CD4-positive, CD25-positive, alpha-beta regulatory T cell (primary cell): ENCODE measurements around the gene OR5C1. TPM values are rescaled to one million over a fixed set of nuclear protein-coding genes. Genes with fewer than 3 reads are reported as not detected.

ENCODE experiments used
- ATAC-seq, 2 donors: fragments of 150-1000 bp; cut with Tn5 transposase; one replicate each; pipeline ENCODE4 v1.10.0; 2021; ENCODE audit warnings: low read depth in 2 of 2, moderate number of reproducible peaks in 2 of 2, moderate library complexity in 1 of 2
- DNase-seq, 3 donors: peaks; one replicate each; pipeline versions ENCODE4 v3.0.0 to v3.0.0-alpha.2; 2012 to 2022; ENCODE audit warnings: mixed read lengths in 1 of 3
- H3K27ac ChIP-seq: one replicate; pipeline ENCODE4 v1.7.0; 2013; ENCODE audit warnings: mild to moderate bottlenecking, low read length; ENCODE audit not compliant: insufficient read depth, poor library complexity, severe bottlenecking
- H3K27me3 ChIP-seq: one replicate; pipeline ENCODE4 v1.7.0; 2013; ENCODE audit warnings: low read length; ENCODE audit not compliant: control insufficient read depth, insufficient read depth
- H3K36me3 ChIP-seq: one replicate; pipeline ENCODE4 v1.7.0; 2013; ENCODE audit warnings: mild to moderate bottlenecking, low read length, moderate library complexity; ENCODE audit not compliant: control insufficient read depth, insufficient read depth
- H3K4me1 ChIP-seq: 2 replicates; pipeline ENCODE4 v1.7.0; 2013; ENCODE audit warnings: mild to moderate bottlenecking, low read length; ENCODE audit not compliant: insufficient read depth, control insufficient read depth, poor library complexity, severe bottlenecking
- H3K4me3 ChIP-seq: one replicate; pipeline ENCODE4 v1.7.0; 2013; ENCODE audit warnings: low read depth, mild to moderate bottlenecking, low read length, moderate library complexity
- H3K9me3 ChIP-seq, 2 experiments: 1 replicate in 1 of 2; 2 replicates in 1 of 2; pipeline ENCODE4 v1.7.0; 2013; ENCODE audit warnings: low read length in 2 of 2, mild to moderate bottlenecking in 1 of 2, moderate library complexity in 1 of 2; ENCODE audit not compliant: control insufficient read depth in 2 of 2
- H3K27ac Mint-ChIP-seq, 3 donors: one replicate each; pipeline ENCODE4 v1.8.0; 2020 to 2022; ENCODE audit warnings: mild to moderate bottlenecking in 3 of 3, mixed read lengths in 3 of 3, moderate library complexity in 2 of 3
- H3K27me3 Mint-ChIP-seq: one replicate; pipeline ENCODE4 v1.8.0; 2022; ENCODE audit warnings: mild to moderate bottlenecking, mixed read lengths
- H3K36me3 Mint-ChIP-seq: one replicate; pipeline ENCODE4 v1.8.0; 2020; ENCODE audit warnings: mixed read lengths
- H3K4me1 Mint-ChIP-seq, 4 donors: one replicate each; pipeline ENCODE4 v1.8.0; 2020 to 2022; ENCODE audit warnings: mixed read lengths in 4 of 4, mild to moderate bottlenecking in 1 of 4
- H3K4me3 Mint-ChIP-seq, 4 donors: one replicate each; pipeline ENCODE4 v1.8.0; 2020 to 2022; ENCODE audit warnings: mild to moderate bottlenecking in 4 of 4, mixed read lengths in 4 of 4, moderate library complexity in 3 of 4
- H3K9me3 Mint-ChIP-seq, 7 donors: one replicate each; pipeline ENCODE4 v1.8.0; 2020 to 2022; ENCODE audit warnings: mixed read lengths in 7 of 7, mild to moderate bottlenecking in 3 of 7, moderate library complexity in 2 of 7
- polyA plus RNA-seq, 4 donors: library from polyadenylated mRNA; unstranded; fragments of 300-500 nt; fragmentation: Illumina TruSeq; gene quantifications; one replicate each; pipeline ENCODE4 v1.2.3, GENCODE V29; 2021
- total RNA-seq: library from RNA; stranded (reverse); gene quantifications from one replicate; pipeline ENCODE4 v1.2.3, GENCODE V29; 2022

The OR5C1 gene
- total and polyA plus RNA-seq, 5 donors from 2014 or later, result not detected

DNA sequence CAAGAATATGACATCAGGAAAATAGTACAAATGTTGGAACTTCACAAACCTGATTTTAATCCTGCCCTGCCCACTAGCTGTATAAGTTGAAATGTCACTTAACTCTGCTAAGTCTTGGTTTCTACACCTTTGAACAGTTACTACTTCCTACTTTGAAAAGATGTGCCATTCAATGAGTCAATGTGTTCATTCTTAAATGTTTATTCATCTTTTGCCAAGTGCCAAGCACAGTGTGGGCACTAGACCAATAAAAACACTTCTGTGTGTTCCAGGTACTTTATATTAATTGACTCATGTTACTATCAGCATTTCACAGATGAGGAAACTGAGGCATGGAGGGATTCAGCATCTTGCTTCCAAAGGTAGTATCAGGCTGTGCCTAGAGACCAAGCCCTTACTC lies 26.8 kb downstream of the OR5C1 start:
- Mint-ChIP-seq H3K4me1 (peaks cover 18 to 43% (median 37%) of the 10 kb centered on the region in 4 donors), H3K36me3 (peaks cover 14% of the 10 kb centered on the region), H3K9me3 (no peaks in the 10 kb centered on the region), H3K4me3 (peak overlapping the region; percentile 80 to 92 (median 85)), H3K27ac (peak overlapping the region; percentile 96 to 99 (median 97)), H3K27me3 (no peaks in the 10 kb centered on the region)
- peak overlapping the region; percentile 67 for H3K4me3 ChIP-seq
- DNase-seq, result no peak
- peaks cover 32% of the 10 kb centered on the region for H3K4me1 ChIP-seq
- peak overlapping the region; percentile 75 for H3K27ac ChIP-seq
- no peak for ATAC-seq
- H3K27me3 ChIP-seq, result no peaks in the 10 kb centered on the region
- H3K9me3 ChIP-seq, result no peaks in the 10 kb centered on the region
- H3K36me3 ChIP-seq, result peaks cover 5% of the 10 kb centered on the region

DNA sequence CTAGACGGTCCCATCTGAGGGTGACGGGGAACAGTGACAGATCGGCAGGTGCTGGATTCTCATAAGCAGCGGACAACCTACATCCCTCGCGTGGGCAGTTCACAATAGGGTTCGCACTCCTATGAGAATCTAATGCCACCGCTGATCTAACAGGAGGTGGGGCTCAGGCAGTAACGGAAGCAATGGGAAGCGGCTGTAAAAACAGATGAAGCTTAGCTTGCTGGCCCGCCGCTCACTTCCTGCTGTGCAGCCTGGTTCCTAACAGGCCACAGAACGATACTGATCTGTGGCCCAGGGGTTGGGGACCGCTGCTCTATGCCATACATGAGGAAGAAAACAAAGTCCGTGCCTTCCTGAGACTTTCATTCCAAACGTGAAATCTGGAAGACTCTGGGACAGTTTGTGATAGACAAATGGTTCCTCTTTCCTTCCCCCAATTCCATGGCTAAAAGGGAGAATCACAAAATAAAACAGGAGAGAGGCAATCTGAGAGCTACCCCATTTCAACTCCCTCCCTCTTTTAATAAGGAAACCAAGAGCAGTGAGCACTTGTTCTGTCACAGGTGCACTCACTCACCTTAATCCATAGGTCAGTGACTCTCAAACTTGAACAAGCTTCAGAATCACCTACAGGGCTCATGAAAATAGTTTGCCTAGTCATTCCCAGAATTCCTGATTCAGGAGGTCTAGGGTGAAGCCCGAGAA lies 27.6 kb downstream of the OR5C1 start:
- Mint-ChIP-seq H3K9me3 (no peaks in the 10 kb centered on the region), H3K27me3 (no peaks in the 10 kb centered on the region), H3K4me3 (peak overlapping the region; percentile 80 to 92 (median 85)), H3K36me3 (peaks cover 19% of the 10 kb centered on the region), H3K27ac (peak overlapping the region; percentile 96 to 99 (median 97)), H3K4me1 (peaks cover 23 to 48% (median 42%) of the 10 kb centered on the region in 4 donors)
- Histone ChIP-seq H3K27me3 (no peaks in the 10 kb centered on the region), H3K4me3 (peak overlapping the region; percentile 67), H3K4me1 (peaks cover 37% of the 10 kb centered on the region), H3K27ac (peak overlapping the region; percentile 75), H3K9me3 (no peaks in the 10 kb centered on the region), H3K36me3 (peaks cover 10% of the 10 kb centered on the region)
- ATAC-seq, result peak; percentile 84 to 89
- DNase-seq, result peak; percentile 9 to 80 (median 45)

- peaks cover 38 to 69% (median 62%) of the 10 kb centered on the region in 4 donors for H3K4me1 Mint-ChIP-seq
- Histone ChIP-seq H3K4me1 (peaks cover 44% of the 10 kb centered on the region), H3K4me3 (peak overlapping the region; percentile 57), H3K27me3 (no peaks in the 10 kb centered on the region), H3K9me3 (no peaks in the 10 kb centered on the region), H3K36me3 (peaks cover 32% of the 10 kb centered on the region), H3K27ac (peak overlapping the region; percentile 65)
- H3K4me3 Mint-ChIP-seq, result peak overlapping the region in 3 of 4 donors; percentile 8 to 54 (median 24)
- H3K36me3 Mint-ChIP-seq, result peaks cover 32% of the 10 kb centered on the region
- H3K27me3 Mint-ChIP-seq, result no peaks in the 10 kb centered on the region
- ATAC-seq (no peak), DNase-seq (no peak)
- H3K27ac Mint-ChIP-seq, result peak overlapping the region; percentile 67 to 85 (median 82)
- no peaks in the 10 kb centered on the region for H3K9me3 Mint-ChIP-seq
These were observed 30.6 kb downstream of the OR5C1 start for GRCh38 chr9:122819326-122819725.

- DNase-seq, result no peak
- no peak for ATAC-seq
- Mint-ChIP-seq H3K9me3 (no peaks in the 10 kb centered on the region), H3K27me3 (no peaks in the 10 kb centered on the region), H3K4me3 (peak overlapping the region in 3 of 4 donors; percentile 8 to 54 (median 24)), H3K27ac (peak overlapping the region; percentile 67 to 85 (median 82)), H3K36me3 (peaks cover 35% of the 10 kb centered on the region), H3K4me1 (peaks cover 44 to 71% (median 62%) of the 10 kb centered on the region in 4 donors)
- Histone ChIP-seq H3K36me3 (peaks cover 37% of the 10 kb centered on the region), H3K4me1 (peaks cover 50% of the 10 kb centered on the region), H3K9me3 (no peaks in the 10 kb centered on the region), H3K27ac (peak overlapping the region; percentile 65), H3K4me3 (peak overlapping the region; percentile 57), H3K27me3 (no peaks in the 10 kb centered on the region)
These were observed 31.2 kb downstream of the OR5C1 start for GRCh38 chr9:122819791-122820489.

DNA sequence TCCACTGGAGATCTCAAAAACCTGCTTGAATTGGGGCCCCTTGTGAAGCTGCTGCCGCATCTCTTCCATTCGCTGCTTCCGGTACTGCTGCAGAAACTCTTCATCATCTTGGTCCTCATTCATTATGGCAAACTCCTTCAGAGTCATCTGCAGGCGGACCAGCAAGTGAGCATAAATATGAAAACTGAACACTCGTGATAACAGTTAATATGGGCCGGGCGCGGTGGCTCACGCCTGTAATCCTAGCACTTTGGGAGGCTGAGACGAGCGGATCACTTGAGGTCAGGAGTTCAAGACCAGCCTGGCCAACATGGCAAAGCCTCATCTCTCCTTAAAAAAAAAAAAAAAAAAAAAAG lies 31.7 kb downstream of the OR5C1 start:
- Histone ChIP-seq H3K27ac (peak overlapping the region; percentile 65), H3K27me3 (no peaks in the 10 kb centered on the region), H3K4me1 (peaks cover 55% of the 10 kb centered on the region), H3K36me3 (peaks cover 37% of the 10 kb centered on the region), H3K9me3 (no peaks in the 10 kb centered on the region), H3K4me3 (no peak overlapping the region)
- no peak for DNase-seq
- no peak for ATAC-seq
- H3K4me3 Mint-ChIP-seq, result peak overlapping the region in 2 of 4 donors; percentile 24 to 54
- peaks cover 35% of the 10 kb centered on the region for H3K36me3 Mint-ChIP-seq
- H3K27ac Mint-ChIP-seq, result peak overlapping the region; percentile 67 to 85 (median 82)
- H3K4me1 Mint-ChIP-seq, result peaks cover 42 to 70% (median 61%) of the 10 kb centered on the region in 4 donors
- H3K9me3 Mint-ChIP-seq, result no peaks in the 10 kb centered on the region
- H3K27me3 Mint-ChIP-seq, result no peaks in the 10 kb centered on the region

DNA sequence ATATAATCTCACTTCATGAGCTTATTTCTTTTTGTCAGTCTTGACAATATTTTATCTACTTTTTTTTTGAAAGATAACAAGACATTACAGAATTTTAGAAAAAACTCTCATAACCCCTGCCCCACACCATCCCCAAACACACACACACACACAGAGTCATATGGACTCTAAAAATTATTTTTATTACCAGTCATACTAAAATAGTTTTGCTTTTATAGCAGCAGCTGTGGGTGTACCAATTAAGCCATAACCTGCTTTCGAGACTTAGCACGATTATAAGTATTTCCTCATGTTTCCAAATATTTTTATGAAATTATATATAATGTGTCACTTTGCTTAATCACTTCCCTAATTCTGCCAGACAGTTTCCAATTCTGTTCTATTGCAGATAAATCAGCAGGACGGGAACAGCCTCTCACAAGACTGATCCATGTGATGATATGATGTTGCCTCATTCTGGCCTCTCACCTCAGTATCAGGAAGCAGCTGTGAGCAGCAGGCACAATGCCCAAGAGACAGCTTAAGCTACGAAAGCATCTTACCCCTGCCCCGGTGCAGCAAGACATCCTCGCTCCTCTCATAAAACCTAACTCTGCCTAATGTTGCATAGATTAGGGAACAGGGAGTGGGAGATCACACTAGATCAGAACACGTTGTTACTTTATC lies 32.7 kb downstream of the OR5C1 start:
- Mint-ChIP-seq H3K27ac (peak overlapping the region; percentile 63 to 80 (median 67)), H3K27me3 (no peaks in the 10 kb centered on the region), H3K36me3 (peaks cover 35% of the 10 kb centered on the region), H3K9me3 (no peaks in the 10 kb centered on the region), H3K4me3 (peak overlapping the region in 1 of 4 donors; percentile 7), H3K4me1 (peaks cover 42 to 69% (median 60%) of the 10 kb centered on the region in 4 donors)
- Histone ChIP-seq H3K4me1 (peaks cover 54% of the 10 kb centered on the region), H3K9me3 (no peaks in the 10 kb centered on the region), H3K36me3 (peaks cover 44% of the 10 kb centered on the region), H3K27ac (peak overlapping the region; percentile 31), H3K27me3 (no peaks in the 10 kb centered on the region), H3K4me3 (no peak overlapping the region)
- ATAC-seq, result no peak
- no peak for DNase-seq

DNA sequence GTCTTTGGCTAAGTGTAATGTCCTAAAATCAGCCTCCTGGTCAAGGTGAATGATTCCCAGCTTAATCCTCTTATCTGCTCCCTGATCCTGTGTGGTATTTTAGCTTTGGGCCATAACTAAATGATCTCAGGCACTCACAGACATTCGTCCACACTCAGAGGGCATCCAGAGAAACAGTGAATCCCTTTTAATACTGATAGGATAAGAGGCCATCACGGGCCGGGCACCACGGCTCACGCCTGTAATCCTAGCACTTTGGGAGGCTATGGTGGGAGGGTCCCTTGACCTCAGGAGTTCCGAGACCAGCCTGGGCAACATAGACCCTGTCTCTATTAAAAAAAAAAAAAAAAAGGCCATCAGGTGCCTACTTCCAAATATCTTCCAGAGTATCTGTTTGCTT lies 33.3 kb downstream of the OR5C1 start:
- Histone ChIP-seq H3K27ac (no peak overlapping the region), H3K27me3 (no peaks in the 10 kb centered on the region), H3K4me3 (no peak overlapping the region), H3K9me3 (no peaks in the 10 kb centered on the region), H3K36me3 (peaks cover 44% of the 10 kb centered on the region), H3K4me1 (peaks cover 55% of the 10 kb centered on the region)
- Mint-ChIP-seq H3K27me3 (no peaks in the 10 kb centered on the region), H3K4me3 (no peak overlapping the region), H3K36me3 (peaks cover 35% of the 10 kb centered on the region), H3K27ac (peak overlapping the region in 1 of 3 donors; percentile 67), H3K4me1 (peaks cover 41 to 70% (median 62%) of the 10 kb centered on the region in 4 donors), H3K9me3 (no peaks in the 10 kb centered on the region)
- ATAC-seq (no peak), DNase-seq (no peak)
